HL-60/S4 treated with retinoic acid at 250 ng/mL for 4 days and 3 days (cell line): Measurements from ENCODE around the gene ZNF845.
"Not testable (repeated sequence)": the region's sequence is repeated elsewhere in the genome, so short reads cannot be mapped to it uniquely, and the experiment has no call there.

Experiments
- in situ Hi-C: fragments of 300-500 bp; cut with MboI; formaldehyde crosslinking; loops from 2 replicates; pipeline ENCODE4 v1.7.0; 2022; ENCODE audit warnings: low sequenced_read_pairs

ZNF845 gene

DNA sequence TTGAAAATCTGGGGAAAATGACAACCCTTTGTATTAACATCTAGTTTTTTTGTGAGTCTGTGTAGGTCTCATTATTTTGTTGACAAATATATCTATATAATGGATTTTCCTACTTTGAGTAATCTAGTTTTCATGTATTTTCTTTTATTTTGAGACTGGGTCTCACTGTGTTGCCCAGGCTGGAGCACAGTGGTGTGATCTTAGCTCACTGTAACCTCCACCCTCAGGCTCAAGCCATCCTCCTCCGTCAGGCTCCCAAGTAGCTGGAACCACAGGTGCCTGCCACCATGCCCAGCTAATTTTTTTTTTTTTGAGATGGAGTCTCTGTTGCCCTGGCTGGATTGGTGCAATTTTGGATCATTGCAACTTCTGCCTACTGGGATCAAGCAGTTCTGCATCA lies 41.2 kb downstream of the ZNF845 start:
- in situ Hi-C loops: no loop called here

DNA sequence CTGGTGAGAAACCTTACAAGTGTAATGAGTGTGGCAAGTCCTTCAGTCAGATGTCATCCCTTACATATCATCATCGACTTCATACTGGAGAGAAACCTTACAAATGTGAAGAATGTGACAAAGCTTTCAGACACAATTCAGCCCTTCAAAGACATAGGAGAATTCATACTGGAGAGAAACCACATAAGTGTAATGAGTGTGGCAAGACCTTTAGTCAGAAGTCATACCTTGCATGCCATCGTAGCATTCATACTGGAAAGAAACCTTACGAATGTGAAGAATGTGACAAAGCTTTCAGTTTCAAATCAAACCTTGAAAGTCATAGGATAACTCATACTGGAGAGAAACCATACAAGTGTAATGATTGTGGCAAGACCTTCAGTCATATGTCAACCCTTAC lies 47.8 kb downstream of the ZNF845 start:
- in situ Hi-C loops: no loop called here

DNA sequence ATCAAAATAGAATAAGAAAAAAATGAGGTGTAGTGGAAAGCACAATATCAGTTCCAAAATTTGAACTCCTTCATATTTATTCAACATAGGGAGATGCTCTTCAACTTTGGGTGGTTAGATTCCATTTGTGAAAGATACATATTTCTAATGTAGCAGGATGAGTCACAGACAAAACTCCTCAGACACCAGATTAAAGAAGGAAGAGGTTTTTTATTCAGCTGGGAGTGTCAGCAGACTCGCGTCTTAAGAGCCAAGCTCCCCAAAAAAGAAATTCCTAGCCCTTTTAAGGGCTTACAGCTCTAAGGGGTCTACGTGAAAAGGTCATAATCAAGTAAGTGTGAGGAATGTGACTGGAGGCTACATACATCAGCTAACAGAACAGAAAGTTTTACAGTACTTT lies 54.6 kb downstream of the ZNF845 start:
- in situ Hi-C loops: no loop called here

DNA sequence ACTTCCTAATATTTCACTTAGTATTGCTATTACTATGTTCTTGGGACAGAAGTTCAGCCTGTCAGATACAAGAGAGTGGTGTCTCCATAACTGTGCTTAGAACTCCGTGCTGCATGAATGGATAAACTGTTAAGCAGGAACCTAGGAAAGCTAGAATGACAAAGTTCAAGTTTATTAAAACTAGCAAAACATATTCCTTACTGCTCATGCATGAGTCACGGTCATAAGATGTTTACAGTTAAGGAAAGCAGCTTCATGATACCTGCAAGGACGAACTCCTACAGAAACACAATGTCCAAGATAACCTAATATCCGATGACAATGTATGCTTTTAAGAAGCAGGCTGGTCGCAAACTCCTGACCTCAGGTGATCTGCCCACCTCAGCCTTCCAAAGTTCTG lies 55.4 kb downstream of the ZNF845 start:
- in situ Hi-C loops: no loop called here

DNA sequence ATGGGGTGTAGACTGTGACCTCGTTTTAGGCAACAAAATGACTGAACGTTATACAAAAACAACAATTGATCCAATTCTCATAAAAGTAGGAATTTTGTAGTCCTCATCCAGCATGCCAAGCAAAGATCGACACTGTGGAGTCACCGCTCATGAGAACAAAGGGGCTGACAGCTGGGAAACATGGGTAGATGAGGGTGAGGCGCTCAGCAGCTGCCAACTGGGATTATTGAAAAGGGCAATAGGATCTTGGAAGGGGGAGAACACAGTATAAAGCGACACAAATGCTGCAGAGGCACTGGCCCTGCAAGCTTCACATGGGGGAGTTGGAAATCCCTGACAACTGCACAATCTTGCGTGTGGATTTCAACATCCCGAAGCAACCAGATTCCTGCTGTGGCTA lies 56.0 kb downstream of the ZNF845 start:
- in situ Hi-C loops: no loop called here

DNA sequence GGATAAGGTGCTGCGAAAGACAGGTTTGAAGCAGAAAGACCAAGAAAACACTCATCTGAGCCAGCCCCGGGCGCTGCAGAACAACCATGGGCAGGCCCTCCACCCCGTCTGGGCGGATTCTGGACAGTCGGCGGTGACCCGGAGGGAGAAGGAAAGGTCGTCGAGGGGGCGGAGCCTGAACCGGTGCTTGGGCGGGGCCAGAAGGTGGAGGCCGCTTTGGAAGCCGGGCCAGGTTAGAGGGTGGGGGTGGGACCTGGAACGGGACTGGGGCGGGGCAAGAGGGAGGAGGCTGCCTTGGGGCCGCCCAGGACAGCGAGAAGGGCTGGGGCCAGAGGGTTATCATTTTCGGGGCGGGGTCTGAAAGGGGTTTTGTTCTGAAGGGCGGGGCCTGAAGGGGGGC lies 56.4 kb downstream of the ZNF845 start:
- in situ Hi-C loops: no loop called here

DNA sequence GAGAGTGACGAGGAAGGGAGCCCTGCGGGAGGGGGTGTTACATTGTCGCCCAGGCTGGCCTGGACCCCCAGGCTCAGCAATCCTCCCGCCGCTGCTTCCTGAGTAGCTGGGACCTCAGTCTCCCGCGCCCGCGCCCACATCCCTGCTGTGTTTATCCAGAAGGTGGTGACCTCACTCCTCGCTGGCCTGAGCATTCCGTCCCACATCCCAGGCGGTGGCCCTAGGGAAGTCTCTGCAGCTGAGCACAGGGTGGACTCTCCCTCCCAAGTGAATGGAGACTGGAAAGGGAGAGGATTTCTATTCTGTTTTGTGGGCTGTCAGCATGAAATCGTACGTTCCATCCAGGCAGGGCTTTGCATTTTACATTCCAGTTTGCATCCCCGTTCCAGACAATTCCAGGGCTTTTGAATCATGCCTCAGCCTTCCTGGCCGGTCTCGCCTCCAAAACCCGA lies 61.0 kb downstream of the ZNF845 start:
- in situ Hi-C loops: no loop called here

DNA sequence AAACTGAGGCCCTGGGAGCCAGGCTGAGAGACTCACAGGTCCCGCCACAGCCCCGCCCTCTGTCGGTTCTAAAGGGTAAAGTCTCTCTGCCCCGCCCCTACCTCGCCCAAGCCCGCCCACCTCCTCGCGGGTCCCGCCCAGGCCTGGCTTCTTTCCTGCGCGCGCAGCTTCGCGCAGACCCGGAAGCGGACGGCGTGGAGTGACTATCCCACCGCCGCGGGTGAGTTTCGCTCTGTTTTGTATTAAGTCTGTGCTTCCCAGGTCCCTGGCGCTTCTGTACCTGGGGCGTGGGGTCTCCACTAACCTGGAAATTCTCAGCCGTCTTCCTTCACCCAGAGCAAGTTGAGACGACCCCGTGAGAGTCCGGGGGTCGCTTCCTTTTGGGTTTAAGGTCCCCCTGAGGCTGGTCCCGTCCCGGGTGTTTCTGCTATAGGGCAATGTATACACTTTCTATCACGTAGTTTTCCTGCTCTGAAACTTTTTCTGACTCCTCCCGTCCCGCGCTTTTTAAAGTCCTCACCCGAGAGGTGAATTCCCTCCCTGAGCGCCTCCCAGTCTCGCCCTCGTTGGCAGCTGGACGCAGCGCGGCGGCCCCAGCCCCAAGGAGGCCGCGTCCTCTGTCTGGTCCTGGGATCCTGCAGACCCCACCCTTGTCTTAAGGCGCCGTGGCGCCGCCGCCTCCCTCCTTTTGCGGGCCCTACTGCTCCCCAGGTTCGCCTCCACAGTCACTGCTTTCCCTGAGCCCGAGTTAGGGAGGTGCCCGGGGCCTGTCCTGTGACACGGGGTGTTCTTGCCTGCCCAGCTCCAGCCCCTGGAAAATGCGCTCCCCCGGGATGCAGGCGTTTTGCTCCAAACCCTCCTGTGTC lies 61.7 kb downstream of the ZNF845 start, which contains the start of gene ZNF765:
Gene ZNF765 (plus strand): TSS at position 176 of the 866 bp plus-strand sequence. CDS start 2,867 bp downstream, outside the sequence.
- in situ Hi-C loops: no loop called here

DNA sequence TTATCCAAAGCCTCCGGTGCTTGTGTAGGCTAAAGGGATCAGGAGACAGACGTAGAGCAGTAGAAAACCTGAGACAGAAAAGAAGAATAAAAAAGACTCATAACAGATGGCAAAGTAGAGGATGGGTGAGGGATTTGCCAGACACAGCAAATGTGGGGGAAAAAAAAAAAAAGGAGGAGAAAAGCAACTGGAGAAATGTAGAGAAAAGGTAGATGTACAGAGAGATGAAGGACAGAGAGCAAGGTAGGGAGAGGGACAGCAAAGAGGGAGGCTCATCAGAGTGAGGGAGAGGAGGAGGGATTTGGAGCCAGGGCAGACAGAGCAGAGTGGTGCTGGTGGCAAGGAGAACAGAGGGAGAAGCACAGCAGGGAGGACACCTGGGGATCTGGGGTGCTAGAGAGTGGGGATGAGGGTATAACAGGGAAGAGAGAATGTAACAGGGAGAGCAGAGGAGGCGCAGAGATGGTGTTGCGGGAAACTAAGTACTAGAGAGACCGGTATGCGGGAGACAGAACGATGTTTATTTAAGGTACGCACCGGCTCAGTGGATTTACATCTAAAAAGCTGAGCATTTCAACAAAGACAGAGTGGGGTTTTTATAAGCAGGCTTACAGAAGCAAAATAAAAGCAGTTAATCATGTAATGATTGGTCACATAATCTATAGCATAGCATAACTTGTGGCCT lies 62.4 kb downstream of the ZNF845 start:
- in situ Hi-C loops: not testable (repeated sequence)

DNA sequence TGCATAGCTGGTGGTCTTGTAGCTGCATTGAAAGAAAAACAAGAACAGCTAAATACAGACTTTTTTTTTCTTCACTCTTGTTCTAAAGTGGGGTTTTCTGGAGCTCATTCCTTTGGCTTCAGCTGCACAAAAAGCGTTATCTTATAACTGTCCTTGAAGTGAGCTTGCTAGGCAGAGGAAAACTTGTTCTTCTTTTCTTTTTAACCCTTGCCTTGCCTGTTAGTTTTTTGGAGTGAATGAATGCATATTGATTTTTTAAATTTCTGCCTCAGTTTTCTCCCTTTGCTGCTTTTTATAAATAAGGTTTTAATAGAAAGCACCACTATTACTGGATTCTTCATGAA lies 62.9 kb downstream of the ZNF845 start:
- in situ Hi-C loops: no loop called here

DNA sequence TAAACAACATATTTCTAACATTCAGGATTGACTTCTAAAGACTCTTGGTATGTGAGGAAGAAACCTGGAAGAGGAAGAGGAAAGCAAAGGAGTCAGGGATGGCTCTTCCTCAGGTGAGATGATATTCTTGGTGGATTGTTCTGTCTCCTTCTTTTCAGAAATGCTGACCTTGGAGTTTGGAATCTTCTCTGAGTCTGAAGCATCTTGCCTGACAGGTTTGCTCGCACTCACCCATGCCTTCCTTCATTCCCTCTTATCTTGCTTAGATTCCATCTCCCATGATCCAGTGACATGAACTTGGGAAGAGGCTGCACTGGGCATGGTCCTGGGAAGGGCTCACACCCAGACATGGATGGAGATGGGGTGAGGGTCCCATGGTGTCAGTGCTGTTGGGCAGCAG lies 64.4 kb downstream of the ZNF845 start:
- in situ Hi-C loops: not testable (repeated sequence)
